Neural progenitor cell (in vitro differentiated cells): ENCODE data around the gene TP63.

Source experiments
- CTCF ChIP-seq: fragments of 200-600 bp; sonication (generic); IDR thresholded peaks from 2 replicates; pipeline ENCODE4 v1.5.1; 2017; ENCODE audit warnings: antibody characterized with exemption, mild to moderate bottlenecking
- EZH2 ChIP-seq: fragments of 200-600 bp; sonication (generic); IDR thresholded peaks from 2 replicates; pipeline ENCODE4 v1.6.1; 2017; ENCODE audit warnings: antibody characterized with exemption, mild to moderate bottlenecking, moderate library complexity

GRCh38 chr3:189685291-189685690, 54.1 kb downstream of the TP63 start:
- no peak for TF ChIP-seq EZH2
- TF ChIP-seq CTCF: no peak
